A549 (cell line): ENCODE results near the gene NFAM1. TPM values are rescaled to one million over a fixed set of nuclear protein-coding genes. Genes with fewer than 3 reads are reported as not detected.

Experiments used
- ATAC-seq, 2 experiments: fragments of 200-7000 bp in 1 of 2; fragments of >200 bp in 1 of 2; cut with Nextera tagmentation in 1 of 2; cut with Tn5 transposase in 1 of 2; 3 replicates each; pipeline versions ENCODE4 v1.8.0 to v1.9.1; 2018 to 2020; ENCODE audit warnings: mild to moderate bottlenecking in 1 of 2, moderate library complexity in 1 of 2
- CTCF ChIA-PET: fragments of 300-600 bp; sonication (Branson Sonifier 250); formaldehyde crosslinking; extraction: SDS; loops from one replicate; lab custom pipeline; 2021; ENCODE audit warnings: antibody characterized with exemption, inconsistent platforms; lab: Yijun Ruan, JAX
- POLR2A ChIA-PET: fragments of 350-600 bp; formaldehyde crosslinking; extraction: SDS; loops from one replicate; lab custom pipeline; 2021; ENCODE audit warnings: antibody characterized with exemption, inconsistent platforms; lab: Yijun Ruan, JAX
- DNase-seq, 2 experiments: peaks; one replicate each; pipeline versions ENCODE4 v3.0.0 to v3.0.0-alpha.2; 2011 to 2016; ENCODE audit warnings: low read depth in 1 of 2, low spot score in 1 of 2
- FAIRE-seq: peaks from 2 replicates; lab custom pipeline; 2011; peaks lifted over from hg19 to GRCh38; lab: Jason Lieb, UNC
- H3K27ac ChIP-seq, 2 experiments: fragments of >200 bp; sonication (Bioruptor Twin); formaldehyde crosslinking; 3 replicates each; pipeline ENCODE4 v1.5.1; 2016 to 2017
- H3K4me1 ChIP-seq: fragments of >200 bp; sonication (Bioruptor Twin); formaldehyde crosslinking; 3 replicates; pipeline ENCODE4 v1.6.1; 2016
- H3K4me2 ChIP-seq: fragments of >200 bp; sonication (Bioruptor Twin); formaldehyde crosslinking; 3 replicates; pipeline ENCODE4 v1.6.1; 2016
- H3K4me3 ChIP-seq: fragments of >200 bp; sonication (Bioruptor Twin); formaldehyde crosslinking; 3 replicates; pipeline ENCODE4 v1.5.1; 2016
- H3K9me3 ChIP-seq: fragments of >200 bp; sonication (Bioruptor Twin); formaldehyde crosslinking; 3 replicates; pipeline ENCODE4 v1.6.1; 2016
- BHLHE40 ChIP-seq: IDR thresholded peaks from 2 replicates; pipeline ENCODE4 v1.6.1; 2012; ENCODE audit warnings: low read depth, low read length, inconsistent platforms
- CBX2 ChIP-seq: fragments of 200-600 bp; sonication (generic); IDR thresholded peaks from 2 replicates; pipeline ENCODE4 v1.6.1; 2016; ENCODE audit warnings: low read depth, mild to moderate bottlenecking, borderline replicate concordance
- CTCF ChIP-seq: fragments of >200 bp; sonication (Bioruptor Twin); formaldehyde crosslinking; IDR thresholded peaks from 3 replicates; pipeline ENCODE4 v1.5.1; 2016
- EHF ChIP-seq: fragments of 250-450 bp; sonication (Bioruptor Pico); IDR thresholded peaks from 2 replicates; pipeline ENCODE4 v1.5.0; 2020; ENCODE audit warnings: mild to moderate bottlenecking
- EHMT2 ChIP-seq: fragments of 200-600 bp; sonication (generic); IDR thresholded peaks from 2 replicates; pipeline ENCODE4 v1.6.1; 2016; ENCODE audit warnings: antibody characterized with exemption, low read depth, mild to moderate bottlenecking, moderate library complexity
- FOSB ChIP-seq: fragments of 250-450 bp; sonication (Bioruptor Pico); IDR thresholded peaks from 2 replicates; pipeline ENCODE4 v1.5.0; 2020; ENCODE audit warnings: mild to moderate bottlenecking, moderate library complexity
- FOXS1 ChIP-seq: fragments of 250-450 bp; sonication (Bioruptor Pico); IDR thresholded peaks from 2 replicates; pipeline ENCODE4 v1.5.0; 2020; ENCODE audit warnings: mild to moderate bottlenecking, moderate library complexity
- KDM1A ChIP-seq: fragments of 200-600 bp; sonication (generic); IDR thresholded peaks from 2 replicates; pipeline ENCODE4 v1.6.1; 2016; ENCODE audit warnings: low read depth, mild to moderate bottlenecking
- MAX ChIP-seq: IDR thresholded peaks from 2 replicates; pipeline ENCODE4 v1.6.1; 2012
- RAD21 ChIP-seq, 2 experiments: fragments of >200 bp in 1 of 2; sonication (Bioruptor Twin) in 1 of 2; formaldehyde crosslinking in 1 of 2; IDR thresholded peaks in 1 of 2; conservative IDR thresholded peaks in 1 of 2; 2 replicates in 1 of 2; 3 replicates in 1 of 2; pipeline ENCODE4 v1.6.1; 2012 to 2018; ENCODE audit warnings: inconsistent platforms in 1 of 2
- RFX5 ChIP-seq: fragments of 450-650 bp; IDR thresholded peaks from 2 replicates; pipeline ENCODE4 v1.7.1; 2014; ENCODE audit warnings: antibody characterized with exemption, mild to moderate bottlenecking, moderate library complexity
- SREBF2 ChIP-seq: fragments of 450-650 bp; IDR thresholded peaks from 2 replicates; pipeline ENCODE4 v1.6.1; 2014; ENCODE audit warnings: mild to moderate bottlenecking, moderate library complexity
- USF2 ChIP-seq: fragments of 450-650 bp; IDR thresholded peaks from 2 replicates; pipeline ENCODE4 v1.6.1; 2014; ENCODE audit warnings: antibody characterized with exemption
- ZNF302 ChIP-seq: fragments of 250-450 bp; sonication (Bioruptor Pico); IDR thresholded peaks from 2 replicates; pipeline ENCODE4 v1.9.0; 2021; ENCODE audit warnings: inconsistent platforms, mild to moderate bottlenecking, moderate library complexity
- WGBS: methylation state at CpG from one replicate; pipeline ENCODE4 v1.1.6; 2017; ENCODE audit errors: missing lambda C conversion rate; 5-methylcytosine and 5-hydroxymethylcytosine counted together
- polyA plus RNA-seq, 4 experiments: library from polyadenylated mRNA; depleted of rRNA in 3 of 4; stranded (reverse); fragments of >200 nt; fragmentation: RNase III in 1 of 4; extraction: RNeasy Plus Mini Kit Qiagen cat#74134 plus additional on column Dnase treatment in 1 of 4; gene quantifications; 2 replicates in 3 of 4; 3 replicates in 1 of 4; pipeline ENCODE4 v1.2.3, GENCODE V29; 2011 to 2017

The NFAM1 gene
- polyA plus RNA-seq, 2 of the 4 experiments (the other 2 are of a cell fraction), result not detected

GRCh38 chr22:42471441-42471840, 39.2 kb upstream of the NFAM1 start (continued):
- TF ChIP-seq CBX2 (no peak), BHLHE40 (no peak), EHF (CRISPR knock-in tag) (no peak), ZNF302 (no peak), SREBF2 (no peak), EHMT2 (no peak)

GRCh38 chr22:42470366-42471082, 38.3 kb upstream of the NFAM1 start:
- Histone ChIP-seq H3K4me3 (no peak overlapping the region), H3K4me2 (no peak overlapping the region)
- no peak for TF ChIP-seq RAD21 (conservative IDR thresholded peaks at IDR 0.05 in 1 of 2, IDR thresholded peaks at IDR 0.05 in 1 of 2)
- TF ChIP-seq FOSB (CRISPR knock-in tag), result no peak
- TF ChIP-seq RFX5, result no peak
- no peak for TF ChIP-seq CTCF
- no peak for TF ChIP-seq BHLHE40
- TF ChIP-seq KDM1A, result no peak
- TF ChIP-seq, all 56 proteins: peak for 0
- Histone ChIP-seq H3K4me1 (0 out of 3 replicates have a peak, but pooled peaks cover 5% of the 10 kb centered on the region), H3K9me3 (no peaks in the 10 kb centered on the region), H3K27ac (no peak overlapping the region)
- ATAC-seq (no peak), FAIRE-seq (no peak), DNase-seq (no peak)
- ChIA-PET POLR2A (interaction anchor here (0.6 kb wide), 1 partner anchor 472 kb away, joined by 3 read pairs; the partner anchor contains the start of gene WBP2NL), CTCF (interaction anchor here (0.6 to 1.7 kb wide), 3 partner anchors 13 to 26 kb away, joined by 3 to 9 read pairs (median 6); no protein-coding TSS in a partner anchor)
- WGBS, result 16% methylated on average over 4 of the region's 4 CpGs

- ATAC-seq (no peak), DNase-seq (no peak), FAIRE-seq (no peak)
- no peak overlapping the region for H3K27ac ChIP-seq
- ChIA-PET CTCF (no interaction called here), POLR2A (no interaction called here)
- H3K4me3 ChIP-seq, result no peak overlapping the region
- TF ChIP-seq MAX (no peak), CTCF (no peak), USF2 (no peak), RAD21 (conservative IDR thresholded peaks at IDR 0.05 in 1 of 2, IDR thresholded peaks at IDR 0.05 in 1 of 2) (no peak), KDM1A (no peak), FOXS1 (CRISPR knock-in tag) (no peak), ZNF302 (no peak)
- no peaks in the 10 kb centered on the region for H3K9me3 ChIP-seq
- no peak overlapping the region for H3K4me2 ChIP-seq
- 0 out of 3 replicates have a peak, but pooled peaks cover 5% of the 10 kb centered on the region for H3K4me1 ChIP-seq
- WGBS, result 96% methylated on average over 2 of the region's 2 CpGs
These were observed 36.6 kb upstream of the NFAM1 start for GRCh38 chr22:42468841-42469240.
